Ovary (tissue), 9 donors: Measurements from ENCODE around the gene TULP4. TPM values are rescaled to one million over a fixed set of nuclear protein-coding genes. Genes with fewer than 3 reads are reported as not detected.
"Not testable (repeated sequence)": the region's sequence is repeated elsewhere in the genome, so short reads cannot be mapped to it uniquely, and the experiment has no call there.

Experiments
- DNase-seq, 5 donors: peaks; one replicate each; pipeline ENCODE4 v3.0.0-alpha.2; 2019 to 2020
- H3K27ac ChIP-seq, 2 donors: fragments of 200-600 bp; one replicate each; pipeline versions ENCODE4 v1.5.1 to v1.8.0; 2019 to 2022
- H3K27me3 ChIP-seq: fragments of 200-600 bp; one replicate; pipeline ENCODE4 v1.8.0; 2022
- H3K36me3 ChIP-seq: fragments of 200-600 bp; sonication (generic); one replicate; pipeline ENCODE4 v1.5.1; 2019
- H3K4me1 ChIP-seq: one replicate; pipeline ENCODE4 v1.8.1; 2013; ENCODE audit warnings: mild to moderate bottlenecking, moderate library complexity; ENCODE audit not compliant: insufficient read depth
- H3K4me3 ChIP-seq: fragments of 200-600 bp; sonication (generic); one replicate; pipeline ENCODE4 v1.5.1; 2017
- H3K9me3 ChIP-seq, 2 donors: fragments of 200-600 bp in 1 of 2; sonication (generic) in 1 of 2; one replicate each; pipeline versions ENCODE4 v1.5.1 to v1.8.1; 2013 to 2019; ENCODE audit warnings: mild to moderate bottlenecking in 1 of 2, moderate library complexity in 1 of 2
- EP300 ChIP-seq: sonication (generic); formaldehyde crosslinking; IDR thresholded peaks from one replicate; pipeline ENCODE4 v1.6.1; 2017; ENCODE audit warnings: antibody characterized with exemption
- POLR2A ChIP-seq: fragments of 450-650 bp; IDR thresholded peaks from one replicate; pipeline ENCODE4 v1.6.1; 2017; ENCODE audit warnings: antibody characterized with exemption, mild to moderate bottlenecking, moderate library complexity
- WGBS, 3 donors: extraction: QIAGEN DNeasy Blood & Tissue Kit in 1 of 3; methylation state at CpG; one replicate each; pipeline versions ENCODE4 v1.1.5 to v1.1.7; 2013 to 2017; 5-methylcytosine and 5-hydroxymethylcytosine counted together
- intact Hi-C, 4 donors: fragments of 100-400 bp; cut with DNase I; formaldehyde crosslinking; loops; one replicate each; pipeline versions ENCODE4 v1.11.0 to v1.15.1; 2022 to 2023
- polyA plus RNA-seq, 2 donors: library from polyadenylated mRNA; stranded (reverse); fragments of 200-250 nt in 1 of 2; fragments of 350-450 nt in 1 of 2; fragmentation: Illumina TruSeq in 1 of 2; extraction: RNeasy Lipid Tissue Mini Kit (QIAGEN cat#74804) in 1 of 2; gene quantifications; one replicate each; pipeline ENCODE4 v1.2.3, GENCODE V29; 2013 to 2014
- total RNA-seq, 7 donors: library from RNA; depleted of rRNA in 2 of 7; stranded (reverse); fragments of >200 nt in 2 of 7; fragmentation: NEBNext Ultra II Directional in 3 of 7; extraction: Animal tissue kit (Norgen Biotek cat#: 25700) in 3 of 7; gene quantifications; one replicate each; pipeline versions ENCODE4 v1.1.0 to v1.2.4, GENCODE V29; 2016 to 2023
- TF ChIP-seq, protein P1 (sequence below), 3 donors: fragments of 450-650 bp in 2 of 3; fragments of 200-600 bp in 1 of 3; IDR thresholded peaks; one replicate each; pipeline versions ENCODE4 v1.5.1 to v1.8.0; 2016 to 2022; ENCODE audit warnings: antibody characterized with exemption in 3 of 3, mild to moderate bottlenecking in 1 of 3
- donor health status: DM: no; HTN: no; CAD: no; lungs with moderate emphysema.
- donor health status: DM: no; HTN: no; CAD: no.
- donor health status: Bipolar disorder and iron deficiency.
- donor health status: DM: yes; HTN: yes; CAD: no.
- donor health status: DM: no; HTN: no; CAD: no.
- donor health status: DM: yes; HTN: yes; CAD: no.

TULP4 gene
- total and polyA plus RNA-seq, 9 donors: 7.5 to 152 (median 92.6) TPM

- H3K4me3 ChIP-seq: no peak overlapping the region
- 93 to 99% (median 94%) methylated on average over 3 of the region's 3 CpGs for WGBS, 3 donors
- H3K9me3 ChIP-seq: no peaks in the 10 kb centered on the region
- no peaks in the 10 kb centered on the region for H3K27me3 ChIP-seq
- no peaks in the 10 kb centered on the region for H3K4me1 ChIP-seq
- H3K36me3 ChIP-seq: no peaks in the 10 kb centered on the region
- DNase-seq: no peak
- TF ChIP-seq EP300 (no peak), POLR2A (no peak)
- TF ChIP-seq, protein P1, sequence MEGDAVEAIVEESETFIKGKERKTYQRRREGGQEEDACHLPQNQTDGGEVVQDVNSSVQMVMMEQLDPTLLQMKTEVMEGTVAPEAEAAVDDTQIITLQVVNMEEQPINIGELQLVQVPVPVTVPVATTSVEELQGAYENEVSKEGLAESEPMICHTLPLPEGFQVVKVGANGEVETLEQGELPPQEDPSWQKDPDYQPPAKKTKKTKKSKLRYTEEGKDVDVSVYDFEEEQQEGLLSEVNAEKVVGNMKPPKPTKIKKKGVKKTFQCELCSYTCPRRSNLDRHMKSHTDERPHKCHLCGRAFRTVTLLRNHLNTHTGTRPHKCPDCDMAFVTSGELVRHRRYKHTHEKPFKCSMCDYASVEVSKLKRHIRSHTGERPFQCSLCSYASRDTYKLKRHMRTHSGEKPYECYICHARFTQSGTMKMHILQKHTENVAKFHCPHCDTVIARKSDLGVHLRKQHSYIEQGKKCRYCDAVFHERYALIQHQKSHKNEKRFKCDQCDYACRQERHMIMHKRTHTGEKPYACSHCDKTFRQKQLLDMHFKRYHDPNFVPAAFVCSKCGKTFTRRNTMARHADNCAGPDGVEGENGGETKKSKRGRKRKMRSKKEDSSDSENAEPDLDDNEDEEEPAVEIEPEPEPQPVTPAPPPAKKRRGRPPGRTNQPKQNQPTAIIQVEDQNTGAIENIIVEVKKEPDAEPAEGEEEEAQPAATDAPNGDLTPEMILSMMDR (IDR thresholded peaks at IDR 0.05): no peak
- H3K27ac ChIP-seq: no peak overlapping the region
- intact Hi-C loops: no loop called here
Observed at GRCh38 chr6:158391276-158391675, 79.0 kb downstream of the TULP4 start.

- DNase-seq, intact Hi-C loops, H3K4me3 ChIP-seq, H3K9me3 ChIP-seq, H3K27ac ChIP-seq, H3K4me1 ChIP-seq, H3K27me3 ChIP-seq, H3K36me3 ChIP-seq: not testable (repeated sequence)
- WGBS, 3 donors: 96 to 98% (median 96%) methylated on average over 4 of the region's 4 CpGs
Observed at GRCh38 chr6:158391977-158392376, 79.7 kb downstream of the TULP4 start.

- no peak for DNase-seq
- no peaks in the 10 kb centered on the region for H3K27me3 ChIP-seq
- peaks cover 2% of the 10 kb centered on the region for H3K4me1 ChIP-seq
- TF ChIP-seq, protein P1 (IDR thresholded peaks at IDR 0.05): no peak
- no peak for TF ChIP-seq POLR2A
- TF ChIP-seq EP300: no peak
- no peak overlapping the region for H3K4me3 ChIP-seq
- intact Hi-C loops: no loop called here
- 73 to 76% (median 74%) methylated on average over 5 of the region's 5 CpGs for WGBS, 3 donors
- H3K27ac ChIP-seq: no peak overlapping the region
- H3K36me3 ChIP-seq: no peaks in the 10 kb centered on the region
- H3K9me3 ChIP-seq: no peaks in the 10 kb centered on the region
Observed at GRCh38 chr6:158396136-158396535, 83.9 kb downstream of the TULP4 start.

DNA sequence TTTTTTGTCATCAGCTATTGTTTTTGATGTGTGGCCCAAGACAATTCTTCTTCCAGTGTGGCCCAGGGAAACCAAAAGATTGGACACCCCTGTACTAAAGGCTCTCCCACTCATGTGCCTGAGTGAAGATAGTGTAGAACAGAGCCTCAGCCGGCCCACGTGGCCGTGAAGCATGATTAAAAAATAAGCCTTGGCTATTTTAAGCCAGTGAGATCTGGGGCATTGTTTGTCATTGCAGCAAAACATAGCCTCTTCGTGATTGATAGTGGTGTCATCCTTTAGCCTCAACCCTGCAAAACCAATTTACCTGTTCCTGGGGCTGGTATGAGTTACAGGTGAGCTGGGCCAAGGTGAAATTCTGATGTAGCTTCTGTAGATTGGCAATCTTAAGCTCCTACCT is 85.3 kb downstream of the TULP4 start:
- Histone ChIP-seq H3K27me3 (no peaks in the 10 kb centered on the region), H3K36me3 (no peaks in the 10 kb centered on the region), H3K9me3 (no peaks in the 10 kb centered on the region), H3K27ac (no peak overlapping the region), H3K4me3 (no peak overlapping the region), H3K4me1 (peaks cover 2% of the 10 kb centered on the region)
- no peak for DNase-seq
- TF ChIP-seq, protein P1 (IDR thresholded peaks at IDR 0.05): no peak
- no peak for TF ChIP-seq POLR2A
- TF ChIP-seq EP300: no peak
- 85 to 90% (median 89%) methylated on average over 4 of the region's 4 CpGs for WGBS, 3 donors
- intact Hi-C loops: no loop called here

DNA sequence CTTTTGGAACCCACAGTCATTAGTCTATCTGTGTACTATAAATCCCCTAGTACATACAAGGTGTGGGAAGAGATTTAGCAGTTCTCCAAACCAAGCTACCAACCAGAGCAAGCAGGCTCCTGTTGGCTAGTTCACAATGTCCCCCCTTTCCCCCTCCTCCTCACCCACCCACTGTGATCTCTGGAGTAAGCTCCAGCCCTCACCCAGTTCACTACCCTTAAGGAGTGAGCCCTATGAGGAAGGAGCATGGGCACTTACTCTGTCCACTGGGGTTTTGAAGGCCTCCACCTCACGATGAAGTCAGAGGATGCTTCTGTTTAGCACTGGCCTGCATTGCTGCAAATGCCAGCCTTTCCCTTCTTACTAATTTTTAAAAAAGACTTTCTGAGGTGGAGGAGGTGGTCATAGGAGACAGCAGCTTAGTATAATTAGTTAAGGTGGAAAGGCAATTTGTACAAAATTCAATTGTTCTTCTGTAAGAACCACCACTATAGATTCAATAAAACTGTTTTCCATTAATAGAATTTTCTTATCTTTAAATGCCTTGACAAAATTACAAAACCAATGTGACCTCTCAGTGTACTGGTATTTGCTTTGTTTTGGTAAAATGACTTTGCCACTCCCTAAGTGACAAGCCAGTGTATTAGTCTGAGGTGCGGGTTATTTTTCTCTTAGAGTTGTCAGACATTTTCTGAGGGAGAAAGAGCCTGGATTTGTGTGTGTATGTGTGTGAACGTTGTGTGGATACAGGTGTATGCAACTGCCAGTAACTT is 86.2 kb downstream of the TULP4 start:
- H3K9me3 ChIP-seq: no peaks in the 10 kb centered on the region
- no peak for DNase-seq
- TF ChIP-seq, protein P1 (IDR thresholded peaks at IDR 0.05): no peak
- no peak for TF ChIP-seq EP300
- TF ChIP-seq POLR2A: no peak
- no peaks in the 10 kb centered on the region for H3K27me3 ChIP-seq
- WGBS, 3 donors: 62 to 66% (median 63%) methylated on average over 3 of the region's 3 CpGs
- no peaks in the 10 kb centered on the region for H3K36me3 ChIP-seq
- peaks cover 2% of the 10 kb centered on the region for H3K4me1 ChIP-seq
- intact Hi-C loops: no loop called here
- H3K27ac ChIP-seq: no peak overlapping the region
- no peak overlapping the region for H3K4me3 ChIP-seq
